ENCODE results near the gene MYH14.

MYH14 gene

GRCh38 chr19:50281491-50281890 lies 78.1 kb downstream of the MYH14 start:
- DNase-seq (ENCODE audit: low spot score) = no peak
- in situ Hi-C loops (cut with MboI; ENCODE audit: low sequenced_read_pairs, unreplicated experiment) = no loop called here
- TF ChIP-seq, protein P1, sequence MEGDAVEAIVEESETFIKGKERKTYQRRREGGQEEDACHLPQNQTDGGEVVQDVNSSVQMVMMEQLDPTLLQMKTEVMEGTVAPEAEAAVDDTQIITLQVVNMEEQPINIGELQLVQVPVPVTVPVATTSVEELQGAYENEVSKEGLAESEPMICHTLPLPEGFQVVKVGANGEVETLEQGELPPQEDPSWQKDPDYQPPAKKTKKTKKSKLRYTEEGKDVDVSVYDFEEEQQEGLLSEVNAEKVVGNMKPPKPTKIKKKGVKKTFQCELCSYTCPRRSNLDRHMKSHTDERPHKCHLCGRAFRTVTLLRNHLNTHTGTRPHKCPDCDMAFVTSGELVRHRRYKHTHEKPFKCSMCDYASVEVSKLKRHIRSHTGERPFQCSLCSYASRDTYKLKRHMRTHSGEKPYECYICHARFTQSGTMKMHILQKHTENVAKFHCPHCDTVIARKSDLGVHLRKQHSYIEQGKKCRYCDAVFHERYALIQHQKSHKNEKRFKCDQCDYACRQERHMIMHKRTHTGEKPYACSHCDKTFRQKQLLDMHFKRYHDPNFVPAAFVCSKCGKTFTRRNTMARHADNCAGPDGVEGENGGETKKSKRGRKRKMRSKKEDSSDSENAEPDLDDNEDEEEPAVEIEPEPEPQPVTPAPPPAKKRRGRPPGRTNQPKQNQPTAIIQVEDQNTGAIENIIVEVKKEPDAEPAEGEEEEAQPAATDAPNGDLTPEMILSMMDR (IDR thresholded peaks at IDR 0.05; ENCODE audit: borderline replicate concordance, control extremely low read depth, extremely low read depth, insufficient read depth, missing control alignments) = no peak

- TF ChIP-seq, protein P1 (IDR thresholded peaks at IDR 0.05; ENCODE audit: borderline replicate concordance, control extremely low read depth, extremely low read depth, insufficient read depth, missing control alignments) = no peak
- in situ Hi-C loops (cut with MboI; ENCODE audit: low sequenced_read_pairs, unreplicated experiment) = no loop called here
- DNase-seq (ENCODE audit: low spot score) = no peak
These were observed 82.4 kb downstream of the MYH14 start for GRCh38 chr19:50285833-50286232.

- no peak for DNase-seq (ENCODE audit: low spot score)
- in situ Hi-C loops (cut with MboI; ENCODE audit: low sequenced_read_pairs, unreplicated experiment) = no loop called here
- TF ChIP-seq, protein P1 (IDR thresholded peaks at IDR 0.05; ENCODE audit: borderline replicate concordance, control extremely low read depth, extremely low read depth, insufficient read depth, missing control alignments) = no peak
These were observed 83.0 kb downstream of the MYH14 start for GRCh38 chr19:50286443-50286842.

GRCh38 chr19:50287331-50287730 lies 83.9 kb downstream of the MYH14 start:
- in situ Hi-C loops (cut with MboI; ENCODE audit: low sequenced_read_pairs, unreplicated experiment) = no loop called here
- DNase-seq (ENCODE audit: low spot score) = no peak
- TF ChIP-seq, protein P1 (IDR thresholded peaks at IDR 0.05; ENCODE audit: borderline replicate concordance, control extremely low read depth, extremely low read depth, insufficient read depth, missing control alignments) = no peak

GRCh38 chr19:50288954-50289353 lies 85.5 kb downstream of the MYH14 start:
- TF ChIP-seq, protein P1 (IDR thresholded peaks at IDR 0.05; ENCODE audit: borderline replicate concordance, control extremely low read depth, extremely low read depth, insufficient read depth, missing control alignments) = no peak
- in situ Hi-C loops (cut with MboI; ENCODE audit: low sequenced_read_pairs, unreplicated experiment) = no loop called here
- DNase-seq (ENCODE audit: low spot score) = no peak

- TF ChIP-seq, protein P1 (IDR thresholded peaks at IDR 0.05; ENCODE audit: borderline replicate concordance, control extremely low read depth, extremely low read depth, insufficient read depth, missing control alignments) = no peak
- in situ Hi-C loops (cut with MboI; ENCODE audit: low sequenced_read_pairs, unreplicated experiment) = no loop called here
- DNase-seq (ENCODE audit: low spot score) = no peak
These were observed 86.6 kb downstream of the MYH14 start for GRCh38 chr19:50290011-50290410.

DNA sequence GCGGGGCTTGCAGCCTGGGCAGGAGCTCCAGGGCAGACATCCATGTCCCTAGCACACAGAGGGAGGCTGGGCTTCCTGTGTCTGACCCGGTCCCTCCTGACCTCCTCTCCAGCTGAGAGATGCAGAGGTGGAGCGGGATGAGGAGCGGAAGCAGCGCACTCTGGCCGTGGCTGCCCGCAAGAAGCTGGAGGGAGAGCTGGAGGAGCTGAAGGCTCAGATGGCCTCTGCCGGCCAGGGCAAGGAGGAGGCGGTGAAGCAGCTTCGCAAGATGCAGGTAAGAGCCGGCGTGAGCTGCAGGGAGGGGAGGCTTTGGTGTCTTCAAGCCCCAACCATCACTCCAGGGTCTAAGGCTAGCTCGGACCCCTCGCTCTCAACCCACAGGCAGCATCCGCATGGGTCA lies 87.4 kb downstream of the MYH14 start:
- no peak for DNase-seq (ENCODE audit: low spot score)
- TF ChIP-seq, protein P1 (IDR thresholded peaks at IDR 0.05; ENCODE audit: borderline replicate concordance, control extremely low read depth, extremely low read depth, insufficient read depth, missing control alignments) = no peak
- in situ Hi-C loops (cut with MboI; ENCODE audit: low sequenced_read_pairs, unreplicated experiment) = no loop called here

Measured in GM13976 (cell line).